K562 (cell line): ENCODE data around the gene SNX25. TPM values are rescaled to one million over a fixed set of nuclear protein-coding genes. Genes with fewer than 3 reads are reported as not detected.

Experiments
- ATF6 ChIP-seq: sonication (generic); formaldehyde crosslinking; IDR thresholded peaks from 2 replicates; pipeline ENCODE4 v1.4.0; 2020; ENCODE audit warnings: mild to moderate bottlenecking, missing genetic modification reagents
- FIP1L1 ChIP-seq: fragments of 200-400 bp; formaldehyde crosslinking; IDR thresholded peaks from 2 replicates; pipeline ENCODE4 v1.6.1; 2018; ENCODE audit warnings: mild to moderate bottlenecking, low read depth, low read length; ENCODE audit not compliant: poor library complexity, severe bottlenecking
- FOXP1 ChIP-seq: sonication (generic); formaldehyde crosslinking; IDR thresholded peaks from 2 replicates; pipeline ENCODE4 v1.8.0; 2022; ENCODE audit warnings: mild to moderate bottlenecking, missing genetic modification reagents
- HDAC8 ChIP-seq: fragments of 450-650 bp; IDR thresholded peaks from 2 replicates; pipeline ENCODE4 v1.6.1; 2016; ENCODE audit warnings: mild to moderate bottlenecking, missing genetic modification characterization, moderate library complexity, missing compliant biosample characterization
- PURB ChIP-seq: sonication (generic); formaldehyde crosslinking; IDR thresholded peaks from 2 replicates; pipeline ENCODE4 v1.9.0; 2021; ENCODE audit warnings: low read depth, mild to moderate bottlenecking, missing genetic modification reagents
- RB1 ChIP-seq: fragments of 450-650 bp; IDR thresholded peaks from 2 replicates; pipeline ENCODE4 v1.6.1; 2017; ENCODE audit warnings: low read depth, mild to moderate bottlenecking
- RHOXF2B ChIP-seq: fragments of 250-450 bp; sonication (Bioruptor Pico); conservative IDR thresholded peaks from 2 replicates; pipeline ENCODE4 v1.5.1; 2021
- SAFB ChIP-seq: fragments of 200-400 bp; formaldehyde crosslinking; IDR thresholded peaks from 2 replicates; pipeline ENCODE4 v1.6.1; 2017; ENCODE audit warnings: low read depth, low read length, borderline replicate concordance
- SMC3 ChIP-seq: conservative IDR thresholded peaks from 2 replicates; pipeline ENCODE4 v1.6.1; 2011; ENCODE audit warnings: low read depth, low read length, improper control_type of control experiment; ENCODE audit not compliant: insufficient read depth
- SNAPC5 ChIP-seq: fragments of 250-450 bp; sonication (Bioruptor Pico); IDR thresholded peaks from 2 replicates; pipeline ENCODE4 v1.8.0; 2021; ENCODE audit warnings: moderate library complexity, mild to moderate bottlenecking, inconsistent platforms
- ZBTB8A ChIP-seq: fragments of 450-650 bp; IDR thresholded peaks from 2 replicates; pipeline ENCODE4 v1.6.1; 2018; ENCODE audit warnings: mild to moderate bottlenecking, moderate library complexity; ENCODE audit not compliant: partially characterized antibody
- ZNF121 ChIP-seq: sonication (generic); formaldehyde crosslinking; conservative IDR thresholded peaks from 2 replicates; pipeline ENCODE4 v1.8.0; 2022; ENCODE audit warnings: missing genetic modification reagents
- ZNF140 ChIP-seq: fragments of 250-450 bp; sonication (Bioruptor Pico); IDR thresholded peaks from 2 replicates; pipeline ENCODE4 v1.8.0; 2021; ENCODE audit warnings: moderate library complexity, mild to moderate bottlenecking, inconsistent platforms
- ZNF318 ChIP-seq, 2 experiments: fragments of 450-650 bp; IDR thresholded peaks; 2 replicates each; pipeline ENCODE4 v1.6.1; 2016; ENCODE audit warnings: mild to moderate bottlenecking in 2 of 2, borderline replicate concordance in 1 of 2, low read depth in 1 of 2, moderate library complexity in 1 of 2
- polyA plus RNA-seq, 8 experiments: library from polyadenylated mRNA; depleted of rRNA in 4 of 8; stranded (reverse) in 5 of 8; unstranded in 3 of 8; fragments of >200 nt; fragmentation: Nextera tagmentation in 2 of 8; fragmentation: Illumina TruSeq in 1 of 8; extraction: Ambion mirVana in 2 of 8; extraction: Trizol in 1 of 8; gene quantifications; 2 replicates each; pipeline versions ENCODE4 v1.2.1 to v1.2.3, GENCODE V29; 2011 to 2014; ENCODE audit warnings: inconsistent platforms in 1 of 8, missing spikeins in 1 of 8
- total RNA-seq, 7 experiments: library from RNA; depleted of rRNA in 6 of 7; stranded (reverse); fragments of >200 nt in 6 of 7; fragmentation: Illumina TruSeq in 2 of 7; extraction: Trizol in 2 of 7; gene quantifications; 2 replicates each; pipeline versions ENCODE4 v1.2.1 to v1.2.3, GENCODE V29; 2011 to 2021; ENCODE audit warnings: low replicate concordance in 1 of 7
- TF ChIP-seq, protein P1 (sequence below): sonication (generic); formaldehyde crosslinking; IDR thresholded peaks from 2 replicates; pipeline ENCODE4 v1.8.0; 2022; ENCODE audit warnings: mild to moderate bottlenecking, missing genetic modification reagents

Gene SNX25
- total and polyA plus RNA-seq, 9 of the 15 experiments (the other 6 are each of a cell fraction or from before 2014, with no cell fraction given), result 2.5 to 23.4 (median 13.3) TPM

- TF ChIP-seq FOXP1 (CRISPR knock-in tag), result peak; percentile 84
- no peak for TF ChIP-seq SNAPC5 (CRISPR knock-in tag)
- peak; percentile 96 for TF ChIP-seq ATF6
- TF ChIP-seq SMC3, result 0 out of 2 replicates have a peak, but pooled peaks have one; percentile 4
- TF ChIP-seq, protein P1, sequence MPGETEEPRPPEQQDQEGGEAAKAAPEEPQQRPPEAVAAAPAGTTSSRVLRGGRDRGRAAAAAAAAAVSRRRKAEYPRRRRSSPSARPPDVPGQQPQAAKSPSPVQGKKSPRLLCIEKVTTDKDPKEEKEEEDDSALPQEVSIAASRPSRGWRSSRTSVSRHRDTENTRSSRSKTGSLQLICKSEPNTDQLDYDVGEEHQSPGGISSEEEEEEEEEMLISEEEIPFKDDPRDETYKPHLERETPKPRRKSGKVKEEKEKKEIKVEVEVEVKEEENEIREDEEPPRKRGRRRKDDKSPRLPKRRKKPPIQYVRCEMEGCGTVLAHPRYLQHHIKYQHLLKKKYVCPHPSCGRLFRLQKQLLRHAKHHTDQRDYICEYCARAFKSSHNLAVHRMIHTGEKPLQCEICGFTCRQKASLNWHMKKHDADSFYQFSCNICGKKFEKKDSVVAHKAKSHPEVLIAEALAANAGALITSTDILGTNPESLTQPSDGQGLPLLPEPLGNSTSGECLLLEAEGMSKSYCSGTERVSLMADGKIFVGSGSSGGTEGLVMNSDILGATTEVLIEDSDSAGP (CRISPR knock-in tag), result no peak
- peak; percentile 70 for TF ChIP-seq RB1
- TF ChIP-seq ZNF318 (IDR thresholded peaks at IDR 0.05; ENCODE audit: borderline replicate concordance in 1 of 2, low read depth in 1 of 2), result no peak
- TF ChIP-seq ZNF121 (CRISPR knock-in tag), result no peak
- no peak for TF ChIP-seq PURB (CRISPR knock-in tag)
- no peak for TF ChIP-seq FIP1L1
- TF ChIP-seq HDAC8 (tag), result peak; percentile 86
- no peak for TF ChIP-seq ZBTB8A
- TF ChIP-seq ZNF140 (CRISPR knock-in tag), result no peak
- no peak for TF ChIP-seq RHOXF2B (CRISPR knock-in tag)
- peak; percentile 99 for TF ChIP-seq SAFB
These were observed 186.7 kb downstream of the SNX25 start (continued) for GRCh38 chr4:185395956-185396723.
